HL-60 (cell line): ENCODE data around the gene SPATS2L.

Source experiments
- GABPA ChIP-seq: IDR thresholded peaks from 2 replicates; pipeline ENCODE4 v1.6.1; 2012; ENCODE audit warnings: low read depth
- POLR2AphosphoS5 ChIP-seq: IDR thresholded peaks from 2 replicates; pipeline ENCODE4 v1.6.1; 2012; ENCODE audit warnings: low read depth
- SPI1 ChIP-seq: IDR thresholded peaks from 2 replicates; pipeline ENCODE4 v1.6.1; 2012; ENCODE audit warnings: low read depth, mild to moderate bottlenecking, borderline replicate concordance
- TF ChIP-seq, protein P1 (sequence below): IDR thresholded peaks from one replicate; pipeline ENCODE4 v1.5.1; 2011; ENCODE audit warnings: low read length, control low read depth, inconsistent platforms; ENCODE audit not compliant: insufficient read depth
- TF ChIP-seq, protein P2 (sequence below): IDR thresholded peaks from 2 replicates; pipeline ENCODE4 v1.6.1; 2012; ENCODE audit warnings: low read depth; ENCODE audit not compliant: insufficient replicate concordance

DNA sequence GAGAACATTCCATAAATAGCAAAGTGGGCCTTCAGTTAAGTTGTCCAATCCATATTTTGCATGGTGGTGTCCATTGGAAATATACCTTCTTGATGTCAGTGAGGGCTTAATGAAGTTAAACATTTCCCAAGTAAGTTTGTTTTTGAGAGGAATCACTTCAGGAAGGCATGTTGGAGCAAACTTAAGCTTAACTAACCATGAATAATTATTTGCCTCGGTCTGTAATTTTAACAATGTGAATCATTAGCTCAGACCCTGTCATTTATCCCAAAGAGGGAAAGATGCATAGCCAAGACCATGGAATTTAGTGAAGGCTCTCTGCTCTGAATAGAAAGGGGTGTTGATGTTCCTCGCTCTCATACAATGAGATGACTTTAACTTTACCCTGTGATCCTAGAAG lies 47.4 kb downstream of the SPATS2L start:
- TF ChIP-seq, protein P1, sequence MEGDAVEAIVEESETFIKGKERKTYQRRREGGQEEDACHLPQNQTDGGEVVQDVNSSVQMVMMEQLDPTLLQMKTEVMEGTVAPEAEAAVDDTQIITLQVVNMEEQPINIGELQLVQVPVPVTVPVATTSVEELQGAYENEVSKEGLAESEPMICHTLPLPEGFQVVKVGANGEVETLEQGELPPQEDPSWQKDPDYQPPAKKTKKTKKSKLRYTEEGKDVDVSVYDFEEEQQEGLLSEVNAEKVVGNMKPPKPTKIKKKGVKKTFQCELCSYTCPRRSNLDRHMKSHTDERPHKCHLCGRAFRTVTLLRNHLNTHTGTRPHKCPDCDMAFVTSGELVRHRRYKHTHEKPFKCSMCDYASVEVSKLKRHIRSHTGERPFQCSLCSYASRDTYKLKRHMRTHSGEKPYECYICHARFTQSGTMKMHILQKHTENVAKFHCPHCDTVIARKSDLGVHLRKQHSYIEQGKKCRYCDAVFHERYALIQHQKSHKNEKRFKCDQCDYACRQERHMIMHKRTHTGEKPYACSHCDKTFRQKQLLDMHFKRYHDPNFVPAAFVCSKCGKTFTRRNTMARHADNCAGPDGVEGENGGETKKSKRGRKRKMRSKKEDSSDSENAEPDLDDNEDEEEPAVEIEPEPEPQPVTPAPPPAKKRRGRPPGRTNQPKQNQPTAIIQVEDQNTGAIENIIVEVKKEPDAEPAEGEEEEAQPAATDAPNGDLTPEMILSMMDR = no peak
- no peak for TF ChIP-seq GABPA
- no peak for TF ChIP-seq POLR2AphosphoS5
- TF ChIP-seq SPI1 = no peak
- TF ChIP-seq, protein P2, sequence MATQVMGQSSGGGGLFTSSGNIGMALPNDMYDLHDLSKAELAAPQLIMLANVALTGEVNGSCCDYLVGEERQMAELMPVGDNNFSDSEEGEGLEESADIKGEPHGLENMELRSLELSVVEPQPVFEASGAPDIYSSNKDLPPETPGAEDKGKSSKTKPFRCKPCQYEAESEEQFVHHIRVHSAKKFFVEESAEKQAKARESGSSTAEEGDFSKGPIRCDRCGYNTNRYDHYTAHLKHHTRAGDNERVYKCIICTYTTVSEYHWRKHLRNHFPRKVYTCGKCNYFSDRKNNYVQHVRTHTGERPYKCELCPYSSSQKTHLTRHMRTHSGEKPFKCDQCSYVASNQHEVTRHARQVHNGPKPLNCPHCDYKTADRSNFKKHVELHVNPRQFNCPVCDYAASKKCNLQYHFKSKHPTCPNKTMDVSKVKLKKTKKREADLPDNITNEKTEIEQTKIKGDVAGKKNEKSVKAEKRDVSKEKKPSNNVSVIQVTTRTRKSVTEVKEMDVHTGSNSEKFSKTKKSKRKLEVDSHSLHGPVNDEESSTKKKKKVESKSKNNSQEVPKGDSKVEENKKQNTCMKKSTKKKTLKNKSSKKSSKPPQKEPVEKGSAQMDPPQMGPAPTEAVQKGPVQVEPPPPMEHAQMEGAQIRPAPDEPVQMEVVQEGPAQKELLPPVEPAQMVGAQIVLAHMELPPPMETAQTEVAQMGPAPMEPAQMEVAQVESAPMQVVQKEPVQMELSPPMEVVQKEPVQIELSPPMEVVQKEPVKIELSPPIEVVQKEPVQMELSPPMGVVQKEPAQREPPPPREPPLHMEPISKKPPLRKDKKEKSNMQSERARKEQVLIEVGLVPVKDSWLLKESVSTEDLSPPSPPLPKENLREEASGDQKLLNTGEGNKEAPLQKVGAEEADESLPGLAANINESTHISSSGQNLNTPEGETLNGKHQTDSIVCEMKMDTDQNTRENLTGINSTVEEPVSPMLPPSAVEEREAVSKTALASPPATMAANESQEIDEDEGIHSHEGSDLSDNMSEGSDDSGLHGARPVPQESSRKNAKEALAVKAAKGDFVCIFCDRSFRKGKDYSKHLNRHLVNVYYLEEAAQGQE = no peak
